K562 (cell line): Measurements from ENCODE around the gene CEMIP. TPM values are rescaled to one million over a fixed set of nuclear protein-coding genes. Genes with fewer than 3 reads are reported as not detected.

Experiments
- ATAC-seq: fragments of 200-7000 bp; cut with Tn5 transposase; 3 replicates; pipeline ENCODE4 v1.9.1; 2020; ENCODE audit warnings: moderate library complexity
- BruUV-seq: library from RNA; stranded (reverse); fragments of 400-500 nt; replicated peaks from 2 replicates; lab custom pipeline; 2021; lab: Mats Ljungman, UMichigan
- CTCF ChIA-PET: fragments of 300-600 bp; formaldehyde crosslinking; extraction: SDS; loops from one replicate; lab custom pipeline; 2021; ENCODE audit warnings: low intra/inter-chr PET ratio; lab: Yijun Ruan, JAX
- POLR2A ChIA-PET: fragments of 300-600, 350-650 bp; sonication (Branson Sonifier 250); formaldehyde crosslinking; extraction: SDS; loops from one replicate; lab custom pipeline; 2021; ENCODE audit warnings: antibody characterized with exemption, inconsistent platforms; lab: Yijun Ruan, JAX
- DNase-seq, 4 experiments: peaks; one replicate each; pipeline versions ENCODE4 v3.0.0 to v3.0.0-alpha.2; 2011 to 2018; ENCODE audit warnings: low spot score in 3 of 4, mixed read lengths in 3 of 4; ENCODE audit errors: extremely low read depth in 1 of 4
- FAIRE-seq: peaks from 2 replicates; lab custom pipeline; 2011; peaks lifted over from hg19 to GRCh38; lab: Jason Lieb, UNC
- H2AFZ ChIP-seq: 2 replicates; pipeline ENCODE4 v1.6.0; 2011; ENCODE audit warnings: low read depth, low read length, control low read depth, inconsistent platforms
- H3K27ac ChIP-seq: fragments of 200-600 bp; 3 replicates; pipeline ENCODE4 v1.8.0; 2011; ENCODE audit warnings: low read depth, mild to moderate bottlenecking, control low read depth, inconsistent platforms, low read length, moderate library complexity, mixed read lengths; ENCODE audit errors: extremely low read depth
- H3K27me3 ChIP-seq, 2 experiments: fragments of 300-600 bp in 1 of 2; 2 replicates in 1 of 2; 3 replicates in 1 of 2; pipeline versions ENCODE4 v1.6.0 to v1.8.0; 2011; ENCODE audit warnings: inconsistent platforms in 2 of 2, low read length in 2 of 2, mild to moderate bottlenecking in 1 of 2, mixed read lengths in 1 of 2, moderate library complexity in 1 of 2; ENCODE audit not compliant: control insufficient read depth in 2 of 2, insufficient read depth in 2 of 2
- H3K36me3 ChIP-seq: fragments of 300-600 bp; 3 replicates; pipeline ENCODE4 v1.8.0; 2011; ENCODE audit warnings: mild to moderate bottlenecking, low read length, inconsistent platforms; ENCODE audit not compliant: control insufficient read depth, insufficient read depth
- H3K4me1 ChIP-seq, 2 experiments: fragments of 200-600 bp in 1 of 2; replicated peaks in 1 of 2; 2 replicates in 1 of 2; 3 replicates in 1 of 2; pipeline versions ENCODE4 v1.5.1 to v1.8.0; 2011; ENCODE audit warnings: inconsistent platforms in 2 of 2, low read length in 2 of 2, mild to moderate bottlenecking in 1 of 2, mixed read lengths in 1 of 2, moderate library complexity in 1 of 2; ENCODE audit not compliant: control insufficient read depth in 2 of 2, insufficient read depth in 2 of 2
- H3K4me2 ChIP-seq: 2 replicates; pipeline ENCODE4 v1.6.1; 2011; ENCODE audit warnings: low read length, control low read depth, inconsistent platforms, mixed read lengths; ENCODE audit not compliant: insufficient read depth
- H3K4me3 ChIP-seq: fragments of 200-600 bp; sonication (generic), shearing (Covaris generic); 2 replicates; pipeline ENCODE4 v1.5.1; 2016; ENCODE audit warnings: control low read depth, inconsistent platforms
- H3K79me2 ChIP-seq: fragments of 200-600 bp; 3 replicates; pipeline ENCODE4 v1.8.0; 2011; ENCODE audit warnings: low read length, inconsistent platforms; ENCODE audit not compliant: control insufficient read depth, insufficient read depth
- H3K9ac ChIP-seq, 2 experiments: 2 replicates each; pipeline versions ENCODE4 v1.6.0 to v1.6.1; 2011; ENCODE audit warnings: low read depth in 2 of 2, low read length in 2 of 2, control low read depth in 1 of 2, inconsistent platforms in 1 of 2, mild to moderate bottlenecking in 1 of 2, mixed read lengths in 1 of 2; ENCODE audit not compliant: insufficient read depth in 1 of 2
- H3K9me1 ChIP-seq: one replicate; pipeline ENCODE4 v1.6.0; 2011; ENCODE audit warnings: inconsistent platforms, mild to moderate bottlenecking, low read length, moderate library complexity; ENCODE audit not compliant: control insufficient read depth, insufficient read depth
- H3K9me3 ChIP-seq: replicated peaks from 2 replicates; pipeline ENCODE4 v1.5.1; 2011; ENCODE audit warnings: low read depth, low read length, inconsistent platforms; ENCODE audit not compliant: control insufficient read depth, insufficient read depth
- H4K20me1 ChIP-seq: replicated peaks from 2 replicates; pipeline ENCODE4 v1.6.1; 2011; ENCODE audit warnings: low read length, inconsistent platforms, mixed read lengths; ENCODE audit not compliant: control insufficient read depth, insufficient read depth
- CREB1 ChIP-seq, 2 experiments: sonication (generic) in 1 of 2; formaldehyde crosslinking in 1 of 2; IDR thresholded peaks; 2 replicates each; pipeline versions ENCODE4 v1.6.1 to v1.8.0; 2012 to 2022; ENCODE audit warnings: inconsistent platforms in 1 of 2, mild to moderate bottlenecking in 1 of 2, missing genetic modification reagents in 1 of 2, moderate library complexity in 1 of 2
- CTBP1 ChIP-seq: fragments of 450-650 bp; IDR thresholded peaks from 2 replicates; pipeline ENCODE4 v1.6.1; 2016; ENCODE audit warnings: borderline replicate concordance
- EGR1 ChIP-seq: fragments of 450-650 bp; conservative IDR thresholded peaks from 2 replicates; pipeline ENCODE4 v1.6.1; 2017; ENCODE audit warnings: mild to moderate bottlenecking
- FOXK2 ChIP-seq, 2 experiments: fragments of 450-650 bp; IDR thresholded peaks in 1 of 2; conservative IDR thresholded peaks in 1 of 2; 2 replicates each; pipeline ENCODE4 v1.6.1; 2016; ENCODE audit warnings: low read depth in 2 of 2, mild to moderate bottlenecking in 1 of 2
- HES1 ChIP-seq: fragments of 450-650 bp; IDR thresholded peaks from 2 replicates; pipeline ENCODE4 v1.6.1; 2016; ENCODE audit warnings: low read depth, mild to moderate bottlenecking, moderate library complexity
- IFI16 ChIP-seq: fragments of 250-450 bp; sonication (Bioruptor Pico); IDR thresholded peaks from 2 replicates; pipeline ENCODE4 v2.1.2; 2022; ENCODE audit warnings: mild to moderate bottlenecking, inconsistent platforms
- KDM1A ChIP-seq, 2 experiments: fragments of 450-650 bp; IDR thresholded peaks; 2 replicates each; pipeline ENCODE4 v1.6.1; 2016; ENCODE audit warnings: mild to moderate bottlenecking in 2 of 2
- L3MBTL2 ChIP-seq: fragments of 450-650 bp; IDR thresholded peaks from 2 replicates; pipeline ENCODE4 v1.6.1; 2016; ENCODE audit warnings: mild to moderate bottlenecking, moderate library complexity
- MCM3 ChIP-seq: fragments of 450-650 bp; IDR thresholded peaks from 2 replicates; pipeline ENCODE4 v1.6.1; 2016
- PCBP1 ChIP-seq: fragments of 200-400 bp; formaldehyde crosslinking; IDR thresholded peaks from 2 replicates; pipeline ENCODE4 v1.6.1; 2018; ENCODE audit warnings: mild to moderate bottlenecking, low read depth, low read length; ENCODE audit not compliant: poor library complexity, severe bottlenecking
- SAP30 ChIP-seq: fragments of 200-600 bp; sonication (generic); IDR thresholded peaks from 2 replicates; pipeline ENCODE4 v1.6.1; 2012; ENCODE audit warnings: borderline replicate concordance, low read depth, mild to moderate bottlenecking, moderate library complexity, low read length, control low read depth, inconsistent platforms; ENCODE audit not compliant: insufficient read depth, poor library complexity, severe bottlenecking
- SIN3A ChIP-seq, 2 experiments: fragments of 150-350 bp in 1 of 2; IDR thresholded peaks; 2 replicates each; pipeline ENCODE4 v1.6.1; 2011 to 2016; ENCODE audit warnings: borderline replicate concordance in 2 of 2, low read depth in 2 of 2, low read length in 2 of 2, mild to moderate bottlenecking in 2 of 2, moderate library complexity in 2 of 2; ENCODE audit not compliant: control insufficient read depth in 1 of 2
- SNAPC5 ChIP-seq: fragments of 250-450 bp; sonication (Bioruptor Pico); IDR thresholded peaks from 2 replicates; pipeline ENCODE4 v1.8.0; 2021; ENCODE audit warnings: moderate library complexity, mild to moderate bottlenecking, inconsistent platforms
- TRIM25 ChIP-seq: fragments of 450-650 bp; IDR thresholded peaks from 2 replicates; pipeline ENCODE4 v1.7.0; 2016; ENCODE audit warnings: borderline replicate concordance
- ZBTB1 ChIP-seq: sonication (generic); formaldehyde crosslinking; IDR thresholded peaks from 2 replicates; pipeline ENCODE4 v1.8.1; 2023; ENCODE audit warnings: missing genetic modification reagents, low read depth, mild to moderate bottlenecking, borderline replicate concordance
- WGBS: fragments of 100-300 bp; shearing (Covaris generic); methylation state at CpG from one replicate; pipeline ENCODE4 v1.1.6; 2016; ENCODE audit warnings: low coverage, mixed read lengths; ENCODE audit not compliant: insufficient coverage; ENCODE audit errors: missing lambda C conversion rate; 5-methylcytosine and 5-hydroxymethylcytosine counted together
- in situ Hi-C: fragments of 300-500 bp; cut with MboI; formaldehyde crosslinking; loops from 4 replicates; pipeline ENCODE4 v1.15.0; 2018; ENCODE audit warnings: inconsistent platforms, mixed read lengths
- intact Hi-C: fragments of 100-400 bp; cut with micrococcal nuclease; formaldehyde crosslinking; loops from 2 replicates; pipeline ENCODE4 v1.14.2; 2022
- polyA plus RNA-seq, 8 experiments: library from polyadenylated mRNA; depleted of rRNA in 4 of 8; stranded (reverse) in 5 of 8; unstranded in 3 of 8; fragments of >200 nt; fragmentation: Nextera tagmentation in 2 of 8; fragmentation: Illumina TruSeq in 1 of 8; extraction: Ambion mirVana in 2 of 8; extraction: Trizol in 1 of 8; gene quantifications; 2 replicates each; pipeline versions ENCODE4 v1.2.1 to v1.2.3, GENCODE V29; 2011 to 2014; ENCODE audit warnings: inconsistent platforms in 1 of 8, missing spikeins in 1 of 8
- total RNA-seq, 7 experiments: library from RNA; depleted of rRNA in 6 of 7; stranded (reverse); fragments of >200 nt in 6 of 7; fragmentation: Illumina TruSeq in 2 of 7; extraction: Trizol in 2 of 7; gene quantifications; 2 replicates each; pipeline versions ENCODE4 v1.2.1 to v1.2.3, GENCODE V29; 2011 to 2021; ENCODE audit warnings: low replicate concordance in 1 of 7
- TF ChIP-seq, protein P1 (sequence below), 2 experiments: fragments of 250-450 bp in 1 of 2; fragments of 450-650 bp in 1 of 2; sonication (Bioruptor Pico) in 1 of 2; IDR thresholded peaks; 2 replicates each; pipeline versions ENCODE4 v1.6.1 to v1.8.0; 2016 to 2021; ENCODE audit warnings: mild to moderate bottlenecking in 2 of 2, moderate library complexity in 2 of 2, missing compliant biosample characterization in 1 of 2, missing genetic modification characterization in 1 of 2

CEMIP gene
- total and polyA plus RNA-seq, 9 of the 15 experiments (the other 6 are each of a cell fraction or from before 2014, with no cell fraction given), result 0.33 TPM; not detected in 8

DNA sequence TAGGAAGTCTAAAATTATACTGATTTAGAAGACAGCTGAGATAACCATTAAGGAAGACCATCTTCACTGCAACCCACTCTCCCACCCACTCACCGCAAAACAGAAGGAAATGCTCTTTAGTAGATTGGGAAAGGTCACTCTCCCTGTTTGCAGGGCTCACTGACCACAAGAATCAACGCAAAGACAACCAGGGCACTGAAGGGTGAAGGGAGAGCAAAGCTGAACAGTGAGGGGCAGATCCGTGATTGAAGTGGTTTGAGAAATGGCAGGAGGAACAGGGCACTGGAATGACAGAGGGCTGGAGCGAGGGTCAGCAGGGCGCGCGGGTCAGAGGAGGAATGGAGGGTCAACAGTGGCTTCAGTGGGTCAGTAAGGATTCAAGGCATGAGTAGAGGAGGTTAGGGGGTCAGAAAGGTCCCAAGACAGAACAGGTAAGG, 209.9 kb downstream of the CEMIP start:
- Histone ChIP-seq H3K79me2 (peaks cover 55% of the 10 kb centered on the region), H3K4me3 (peak overlapping the region; percentile 65), H3K36me3 (peaks cover 29% of the 10 kb centered on the region), H3K4me1 (peaks cover 10 to 43% of the 10 kb centered on the region in 2 experiments), H3K9ac (peak overlapping the region; percentile 72 to 96), H2AFZ (peak overlapping the region; percentile 89), H3K9me1 (no peaks in the 10 kb centered on the region), H3K9me3 (no peaks in the 10 kb centered on the region), H3K4me2 (peak overlapping the region; percentile 98), H4K20me1 (peaks cover 15% of the 10 kb centered on the region), H3K27ac (peak overlapping the region; percentile 67), H3K27me3 (no peaks in the 10 kb centered on the region)
- DNase-seq (peak in 3 of 4 experiments; percentile 28 to 46 (median 45)), ATAC-seq (peak; percentile 48), FAIRE-seq (peak; percentile 48)
- CTCF ChIA-PET, result no interaction called here
- in situ Hi-C loops (no loop called here), intact Hi-C loops (loop anchor here (5.0 to 10.0 kb wide), 2 partner anchors 173 to 336 kb away; partner anchors contain the start of gene STARD5)
- POLR2A ChIA-PET, result interaction anchor here (0.8 to 1.3 kb wide), 4 partner anchors 10 to 519 kb away, joined by 3 to 5 read pairs (median 4); no protein-coding TSS in a partner anchor
- BruUV-seq, result no TSS peak
- 0% methylated on average over 7 of the region's 7 CpGs for WGBS
- TF ChIP-seq EGR1, result peak; percentile 87
- peak; percentile 74 to 79; a peak in 3 of 4 replicates for TF ChIP-seq KDM1A (IDR thresholded peaks at IDR 0.05)
- TF ChIP-seq HES1, result no peak
- TF ChIP-seq CTBP1, result no peak; the same call in 1 of the 2 replicates
- TF ChIP-seq SNAPC5 (CRISPR knock-in tag), result no peak
- TF ChIP-seq IFI16 (CRISPR knock-in tag), result no peak
- TF ChIP-seq TRIM25, result 0 out of 2 replicates have a peak, but pooled peaks have one; percentile 62
- no peak for TF ChIP-seq L3MBTL2
- TF ChIP-seq ZBTB1 (CRISPR knock-in tag), result no peak
- TF ChIP-seq SIN3A (IDR thresholded peaks at IDR 0.05; ENCODE audit: borderline replicate concordance in 2 of 2, control insufficient read depth in 1 of 2, low read depth in 2 of 2, low read length in 2 of 2), result 0 out of 4 replicates have a peak, but pooled peaks of 1 of the 2 experiments have one; percentile 56
- TF ChIP-seq MCM3, result no peak
- peak; percentile 43 for TF ChIP-seq SAP30
- 0 out of 4 replicates have a peak, but pooled peaks of 1 of the 2 experiments have one; percentile 12 for TF ChIP-seq FOXK2 (conservative IDR thresholded peaks at IDR 0.05 in 1 of 2, IDR thresholded peaks at IDR 0.05 in 1 of 2; ENCODE audit: low read depth in 2 of 2)
- TF ChIP-seq, protein P1, sequence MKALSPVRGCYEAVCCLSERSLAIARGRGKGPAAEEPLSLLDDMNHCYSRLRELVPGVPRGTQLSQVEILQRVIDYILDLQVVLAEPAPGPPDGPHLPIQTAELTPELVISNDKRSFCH (CRISPR knock-in tag; IDR thresholded peaks at IDR 0.05), result no peak
- TF ChIP-seq, protein P1 (tag; IDR thresholded peaks at IDR 0.05), result peak; percentile 98
- no peak for TF ChIP-seq PCBP1
- TF ChIP-seq CREB1 (IDR thresholded peaks at IDR 0.05), result no peak
- no peak for TF ChIP-seq CREB1 (CRISPR knock-in tag; IDR thresholded peaks at IDR 0.05)
